ENCODE data around the gene CKMT2.
A peak's percentile ranks its signal among the peaks of the same experiment; 100 is the strongest.

The CKMT2 gene

GRCh38 chr5:81301271-81302015, 68.3 kb downstream of the CKMT2 start, which contains the start of gene ZCCHC9:
ZCCHC9 (plus strand) TSS chr5:81301587; CDS start chr5:81304758, 3,171 bp downstream.
- H2BK5ac ChIP-seq (ENCODE audit: low read length): peak within 1 kb of the TSS; percentile 78
- no peaks in the 10 kb centered on the region for H3K36me3 ChIP-seq (ENCODE audit: control insufficient read depth, insufficient read depth, low read length)
- peak within 1 kb of the TSS; percentile 97 for H3K9ac ChIP-seq (ENCODE audit: low read length)
- H3K18ac ChIP-seq (ENCODE audit: low read length): no peak within 1 kb of the TSS
- H3K4me3 ChIP-seq (ENCODE audit: low read length): peak within 1 kb of the TSS; percentile 89
- H2BK120ac ChIP-seq (ENCODE audit: low read depth, low read length): no peak within 1 kb of the TSS
- H2AK5ac ChIP-seq (ENCODE audit: low read length): no peak within 1 kb of the TSS
- H3K79me1 ChIP-seq (ENCODE audit: low read length): peaks cover 6% of the 10 kb centered on the region
- peak within 1 kb of the TSS; percentile 69 for H3K4me2 ChIP-seq (ENCODE audit: low read length)
- peak; percentile 98 for DNase-seq
- no peak within 1 kb of the TSS for H4K5ac ChIP-seq (ENCODE audit: low read length)
- no peak within 1 kb of the TSS for H2BK15ac ChIP-seq (replicated peaks; ENCODE audit: low read depth)
- H3K56ac ChIP-seq (ENCODE audit: low read length): peak within 1 kb of the TSS; percentile 99
- peak within 1 kb of the TSS; percentile 92 for H3K23ac ChIP-seq (ENCODE audit: low read length)
- no peaks in the 10 kb centered on the region for H3K27me3 ChIP-seq (ENCODE audit: insufficient read depth, low read length, poor library complexity)
- peak within 1 kb of the TSS; percentile 69 for H4K8ac ChIP-seq (ENCODE audit: low read depth, low read length)
- H3K4ac ChIP-seq (ENCODE audit: low read depth, low read length): no peak within 1 kb of the TSS
- H3K79me2 ChIP-seq (ENCODE audit: control insufficient read depth, insufficient read depth, low read length): peaks cover 15% of the 10 kb centered on the region
- H3K4me1 ChIP-seq (ENCODE audit: control insufficient read depth, low read depth, low read length): peaks cover 3% of the 10 kb centered on the region
- peak within 1 kb of the TSS; percentile 46 for H3K27ac ChIP-seq (ENCODE audit: low read depth, low read length)
- WGBS (ENCODE audit: extremely low coverage, insufficient coverage, low lambda C conversion rate): no CpG with 5 or more reads among the region's 54 CpGs

DNA sequence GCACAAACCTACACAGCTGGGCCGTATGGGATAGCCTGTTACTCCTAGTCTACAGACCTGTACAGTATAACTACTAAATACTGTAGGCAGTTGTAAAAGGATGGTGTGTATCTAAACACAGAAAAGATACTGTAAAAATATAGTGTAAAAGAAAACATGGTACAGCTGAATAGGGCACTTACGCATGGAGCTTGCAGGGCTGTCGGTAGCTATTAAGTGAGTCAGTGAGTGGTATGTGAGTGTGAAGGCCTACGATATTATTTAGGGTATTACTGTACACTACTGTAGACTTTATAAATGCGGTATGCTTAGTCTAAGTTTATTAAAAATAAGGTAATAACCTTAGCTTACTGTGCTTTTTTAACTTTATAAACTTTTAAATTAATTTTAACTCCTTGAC, 69.5 kb downstream of the CKMT2 start:
- no peak overlapping the region for H3K4me3 ChIP-seq (ENCODE audit: low read length)
- H2BK5ac ChIP-seq (ENCODE audit: low read length): no peak overlapping the region
- no peak overlapping the region for H2BK120ac ChIP-seq (ENCODE audit: low read depth, low read length)
- no peak overlapping the region for H4K5ac ChIP-seq (ENCODE audit: low read length)
- no CpG with 5 or more reads among the region's 5 CpGs for WGBS (ENCODE audit: extremely low coverage, insufficient coverage, low lambda C conversion rate)
- H3K79me1 ChIP-seq (ENCODE audit: low read length): peaks cover 4% of the 10 kb centered on the region
- H3K27ac ChIP-seq (ENCODE audit: low read depth, low read length): no peak overlapping the region
- no peaks in the 10 kb centered on the region for H3K36me3 ChIP-seq (ENCODE audit: control insufficient read depth, insufficient read depth, low read length)
- no peak overlapping the region for H3K18ac ChIP-seq (ENCODE audit: low read length)
- no peak overlapping the region for H4K8ac ChIP-seq (ENCODE audit: low read depth, low read length)
- no peak overlapping the region for H2AK5ac ChIP-seq (ENCODE audit: low read length)
- H3K56ac ChIP-seq (ENCODE audit: low read length): peak overlapping the region; percentile 99
- peaks cover 15% of the 10 kb centered on the region for H3K79me2 ChIP-seq (ENCODE audit: control insufficient read depth, insufficient read depth, low read length)
- H3K4me1 ChIP-seq (ENCODE audit: control insufficient read depth, low read depth, low read length): peaks cover 3% of the 10 kb centered on the region
- peak overlapping the region; percentile 22 for H3K4me2 ChIP-seq (ENCODE audit: low read length)
- peak overlapping the region; percentile 97 for H3K9ac ChIP-seq (ENCODE audit: low read length)
- DNase-seq: no peak
- H3K23ac ChIP-seq (ENCODE audit: low read length): no peak overlapping the region
- no peaks in the 10 kb centered on the region for H3K27me3 ChIP-seq (ENCODE audit: insufficient read depth, low read length, poor library complexity)
- H3K4ac ChIP-seq (ENCODE audit: low read depth, low read length): no peak overlapping the region
- H2BK15ac ChIP-seq (replicated peaks; ENCODE audit: low read depth): no peak overlapping the region

DNA sequence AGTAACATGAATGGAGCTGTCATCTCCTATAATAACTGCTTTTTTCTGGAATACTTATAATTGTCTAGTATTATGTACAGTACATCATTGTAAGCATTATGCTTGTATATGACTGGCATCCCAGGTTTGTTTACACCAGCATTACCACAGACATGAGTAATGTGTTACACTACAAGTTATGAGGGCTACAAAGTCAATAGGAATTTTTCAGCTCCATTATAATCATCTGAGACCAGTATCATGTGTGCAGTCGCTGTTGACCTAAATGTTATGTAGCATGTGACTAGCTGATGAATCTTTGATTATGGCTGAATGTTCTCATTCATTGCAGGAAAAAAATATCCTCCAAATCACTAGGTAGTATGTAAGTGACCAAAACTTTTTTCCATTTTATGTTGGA, 70.4 kb downstream of the CKMT2 start:
- Histone ChIP-seq H3K23ac (ENCODE audit: low read length) (no peak overlapping the region), H3K4me3 (ENCODE audit: low read length) (no peak overlapping the region), H3K56ac (ENCODE audit: low read length) (no peak overlapping the region), H3K4ac (ENCODE audit: low read depth, low read length) (no peak overlapping the region), H3K4me2 (ENCODE audit: low read length) (no peak overlapping the region), H3K4me1 (ENCODE audit: control insufficient read depth, low read depth, low read length) (peaks cover 3% of the 10 kb centered on the region), H3K18ac (ENCODE audit: low read length) (no peak overlapping the region), H2AK5ac (ENCODE audit: low read length) (no peak overlapping the region), H2BK120ac (ENCODE audit: low read depth, low read length) (no peak overlapping the region), H3K9ac (ENCODE audit: low read length) (no peak overlapping the region), H3K27ac (ENCODE audit: low read depth, low read length) (no peak overlapping the region), H3K36me3 (ENCODE audit: control insufficient read depth, insufficient read depth, low read length) (no peaks in the 10 kb centered on the region), H2BK15ac (replicated peaks; ENCODE audit: low read depth) (no peak overlapping the region), H4K5ac (ENCODE audit: low read length) (no peak overlapping the region), H2BK5ac (ENCODE audit: low read length) (no peak overlapping the region), H3K79me2 (ENCODE audit: control insufficient read depth, insufficient read depth, low read length) (peaks cover 15% of the 10 kb centered on the region), H4K8ac (ENCODE audit: low read depth, low read length) (no peak overlapping the region), H3K79me1 (ENCODE audit: low read length) (peaks cover 4% of the 10 kb centered on the region), H3K27me3 (ENCODE audit: insufficient read depth, low read length, poor library complexity) (no peaks in the 10 kb centered on the region)
- no CpG with 5 or more reads among the region's 1 CpG for WGBS (ENCODE audit: extremely low coverage, insufficient coverage, low lambda C conversion rate)
- DNase-seq: no peak

- H2BK15ac ChIP-seq (replicated peaks; ENCODE audit: low read depth): no peak overlapping the region
- H4K5ac ChIP-seq (ENCODE audit: low read length): no peak overlapping the region
- no peak overlapping the region for H2AK5ac ChIP-seq (ENCODE audit: low read length)
- peaks cover 3% of the 10 kb centered on the region for H3K4me1 ChIP-seq (ENCODE audit: control insufficient read depth, low read depth, low read length)
- no peak overlapping the region for H3K4me3 ChIP-seq (ENCODE audit: low read length)
- no peak overlapping the region for H3K9ac ChIP-seq (ENCODE audit: low read length)
- no peak overlapping the region for H3K4ac ChIP-seq (ENCODE audit: low read depth, low read length)
- no peak overlapping the region for H3K4me2 ChIP-seq (ENCODE audit: low read length)
- no peak for DNase-seq
- peaks cover 6% of the 10 kb centered on the region for H3K79me1 ChIP-seq (ENCODE audit: low read length)
- H4K8ac ChIP-seq (ENCODE audit: low read depth, low read length): no peak overlapping the region
- no peaks in the 10 kb centered on the region for H3K36me3 ChIP-seq (ENCODE audit: control insufficient read depth, insufficient read depth, low read length)
- H2BK120ac ChIP-seq (ENCODE audit: low read depth, low read length): no peak overlapping the region
- H3K27me3 ChIP-seq (ENCODE audit: insufficient read depth, low read length, poor library complexity): no peaks in the 10 kb centered on the region
- peaks cover 9% of the 10 kb centered on the region for H3K79me2 ChIP-seq (ENCODE audit: control insufficient read depth, insufficient read depth, low read length)
- H3K27ac ChIP-seq (ENCODE audit: low read depth, low read length): no peak overlapping the region
- no peak overlapping the region for H3K23ac ChIP-seq (ENCODE audit: low read length)
- H2BK5ac ChIP-seq (ENCODE audit: low read length): no peak overlapping the region
- H3K18ac ChIP-seq (ENCODE audit: low read length): no peak overlapping the region
- no peak overlapping the region for H3K56ac ChIP-seq (ENCODE audit: low read length)
Observed at GRCh38 chr5:81305785-81306184, 72.7 kb downstream of the CKMT2 start.

- no peak overlapping the region for H2BK5ac ChIP-seq (ENCODE audit: low read length)
- no peak overlapping the region for H3K27ac ChIP-seq (ENCODE audit: low read depth, low read length)
- H2AK5ac ChIP-seq (ENCODE audit: low read length): no peak overlapping the region
- no peak overlapping the region for H2BK120ac ChIP-seq (ENCODE audit: low read depth, low read length)
- H3K4me3 ChIP-seq (ENCODE audit: low read length): no peak overlapping the region
- no peak overlapping the region for H3K4me2 ChIP-seq (ENCODE audit: low read length)
- DNase-seq: no peak
- H3K56ac ChIP-seq (ENCODE audit: low read length): no peak overlapping the region
- H4K8ac ChIP-seq (ENCODE audit: low read depth, low read length): no peak overlapping the region
- H4K5ac ChIP-seq (ENCODE audit: low read length): no peak overlapping the region
- H3K18ac ChIP-seq (ENCODE audit: low read length): no peak overlapping the region
- no peaks in the 10 kb centered on the region for H3K36me3 ChIP-seq (ENCODE audit: control insufficient read depth, insufficient read depth, low read length)
- H3K79me2 ChIP-seq (ENCODE audit: control insufficient read depth, insufficient read depth, low read length): no peaks in the 10 kb centered on the region
- no CpG with 5 or more reads among the region's 2 CpGs for WGBS (ENCODE audit: extremely low coverage, insufficient coverage, low lambda C conversion rate)
- no peak overlapping the region for H3K4ac ChIP-seq (ENCODE audit: low read depth, low read length)
- H3K9ac ChIP-seq (ENCODE audit: low read length): no peak overlapping the region
- no peak overlapping the region for H3K23ac ChIP-seq (ENCODE audit: low read length)
- H3K79me1 ChIP-seq (ENCODE audit: low read length): peaks cover 1% of the 10 kb centered on the region
- H3K27me3 ChIP-seq (ENCODE audit: insufficient read depth, low read length, poor library complexity): no peaks in the 10 kb centered on the region
- no peaks in the 10 kb centered on the region for H3K4me1 ChIP-seq (ENCODE audit: control insufficient read depth, low read depth, low read length)
- no peak overlapping the region for H2BK15ac ChIP-seq (replicated peaks; ENCODE audit: low read depth)
Observed at GRCh38 chr5:81308836-81309235, 75.7 kb downstream of the CKMT2 start.
